OCI-LY1 (cell line): ENCODE measurements around the gene CPVL.

Experiments
- CTCF ChIP-seq: fragments of 200-600 bp; sonication (generic), shearing (Covaris generic); IDR thresholded peaks from 2 replicates; pipeline ENCODE4 v1.5.1; 2017; ENCODE audit warnings: mild to moderate bottlenecking, antibody characterized with exemption, low read length, moderate library complexity, mixed read lengths
- EZH2 ChIP-seq: fragments of 200-600 bp; sonication (generic), shearing (Covaris generic); IDR thresholded peaks from 2 replicates; pipeline ENCODE4 v1.8.0; 2017; ENCODE audit warnings: borderline replicate concordance, mixed run types, mild to moderate bottlenecking, antibody characterized with exemption, low read length, moderate library complexity, mixed read lengths

DNA sequence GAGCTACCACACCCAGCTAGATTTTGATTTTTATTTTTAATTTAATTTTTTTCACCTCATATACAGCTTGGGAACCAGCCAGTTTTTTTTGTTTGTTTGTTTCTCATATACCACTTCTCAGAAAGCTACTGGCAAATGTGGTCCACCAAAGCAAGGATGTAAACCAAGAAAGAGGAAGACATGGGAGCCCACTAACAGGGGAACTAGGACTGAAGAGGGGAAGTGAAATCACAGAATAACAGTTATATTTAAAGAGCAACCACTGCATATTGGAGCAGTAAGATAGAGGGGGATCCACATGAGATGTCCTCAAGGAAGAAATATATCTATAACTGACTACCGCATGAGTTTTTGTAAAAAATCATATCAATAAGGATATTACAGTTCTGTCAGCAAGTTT lies 10.5 kb downstream of the CPVL start:
- TF ChIP-seq CTCF, result no peak
- TF ChIP-seq EZH2, result no peak
